Thoracic aorta (tissue), 2 donors: Measurements from ENCODE around the gene HNRNPU. TPM values are rescaled to one million over a fixed set of nuclear protein-coding genes. Genes with fewer than 3 reads are reported as not detected.

Experiments used
- ATAC-seq: fragments of 150-250 bp; one replicate; pipeline ENCODE4 v1.8.0; 2017; ENCODE audit warnings: low read depth; ENCODE audit not compliant: insufficient number of reproducible peaks, low FRiP score
- DNase-seq: peaks from one replicate; pipeline ENCODE4 v3.0.0-alpha.2; 2020; ENCODE audit warnings: low spot score
- H3K27ac ChIP-seq, 2 donors: fragments of 200-600 bp; sonication (generic); 1 replicate in 1 of 2; 2 replicates in 1 of 2; pipeline ENCODE4 v1.5.1; 2016; ENCODE audit warnings: mild to moderate bottlenecking in 2 of 2, moderate library complexity in 2 of 2
- H3K27me3 ChIP-seq: fragments of 200-600 bp; sonication (generic); replicated peaks from 2 replicates; pipeline ENCODE4 v1.6.0; 2016; ENCODE audit warnings: mild to moderate bottlenecking; ENCODE audit not compliant: insufficient read depth
- H3K36me3 ChIP-seq: fragments of 200-600 bp; sonication (generic); one replicate; pipeline ENCODE4 v1.5.1; 2016
- H3K4me1 ChIP-seq, 2 donors: fragments of 200-600 bp; sonication (generic); 1 replicate in 1 of 2; 2 replicates in 1 of 2; pipeline versions ENCODE4 v1.5.1 to v1.6.0; 2016; ENCODE audit warnings: low read depth in 2 of 2, mild to moderate bottlenecking in 1 of 2; ENCODE audit not compliant: control insufficient read depth in 1 of 2
- H3K4me3 ChIP-seq: fragments of 200-600 bp; sonication (generic); 2 replicates; pipeline ENCODE4 v1.5.1; 2016; ENCODE audit warnings: mild to moderate bottlenecking
- H3K9me3 ChIP-seq: fragments of 200-600 bp; sonication (generic); 2 replicates; pipeline ENCODE4 v1.5.1; 2016
- CTCF ChIP-seq: fragments of 200-600 bp; sonication (generic); IDR thresholded peaks from one replicate; pipeline ENCODE4 v1.5.1; 2019; ENCODE audit warnings: antibody characterized with exemption
- total RNA-seq, 2 donors: library from RNA; depleted of rRNA; stranded (reverse); fragments of >200 nt; gene quantifications; one replicate each; pipeline versions ENCODE4 v1.1.0 to v1.2.3, GENCODE V29; 2016

The HNRNPU gene
- total RNA-seq, 2 donors from 2014 or later: 254 to 519 TPM

- H3K4me1 ChIP-seq: peaks cover 40 to 53% of the 10 kb centered on the region in 2 donors
These were observed 24.7 kb downstream of the HNRNPU start for GRCh38 chr1:244839656-244840055.

GRCh38 chr1:244837597-244838258 lies 26.6 kb downstream of the HNRNPU start:
- ATAC-seq (no peak), DNase-seq (no peak)
- Histone ChIP-seq H3K4me1 (peaks cover 45 to 59% of the 10 kb centered on the region in 2 donors), H3K27ac (peak overlapping the region in 1 of 2 donors; percentile 98), H3K4me3 (no peak overlapping the region), H3K27me3 (no peaks in the 10 kb centered on the region), H3K36me3 (peaks cover 6% of the 10 kb centered on the region), H3K9me3 (no peaks in the 10 kb centered on the region)
- TF ChIP-seq CTCF: no peak

More at GRCh38 chr1:244839656-244840055, 24.7 kb downstream of the HNRNPU start:
- Histone ChIP-seq H3K4me3 (no peak overlapping the region), H3K27ac (no peak overlapping the region), H3K36me3 (peaks cover 17% of the 10 kb centered on the region), H3K27me3 (no peaks in the 10 kb centered on the region), H3K9me3 (no peaks in the 10 kb centered on the region)
- DNase-seq: no peak
- ATAC-seq: no peak
- no peak for TF ChIP-seq CTCF

GRCh38 chr1:244836584-244836983 lies 27.8 kb downstream of the HNRNPU start:
- H3K36me3 ChIP-seq: peaks cover 2% of the 10 kb centered on the region
- DNase-seq (no peak), ATAC-seq (no peak)
- peaks cover 45 to 55% of the 10 kb centered on the region in 2 donors for H3K4me1 ChIP-seq
- no peak for TF ChIP-seq CTCF
- H3K27ac ChIP-seq: peak overlapping the region; percentile 98 to 100
- H3K27me3 ChIP-seq: no peaks in the 10 kb centered on the region
- peak overlapping the region; percentile 83 for H3K4me3 ChIP-seq
- no peaks in the 10 kb centered on the region for H3K9me3 ChIP-seq

- TF ChIP-seq CTCF: no peak
- ATAC-seq (no peak), DNase-seq (no peak)
- Histone ChIP-seq H3K4me3 (peak overlapping the region; percentile 83), H3K36me3 (peaks cover 2% of the 10 kb centered on the region), H3K27me3 (no peaks in the 10 kb centered on the region), H3K27ac (peak overlapping the region; percentile 98 to 100), H3K4me1 (peaks cover 42 to 51% of the 10 kb centered on the region in 2 donors), H3K9me3 (no peaks in the 10 kb centered on the region)
These were observed 28.2 kb downstream of the HNRNPU start for GRCh38 chr1:244836135-244836521.

GRCh38 chr1:244835276-244836134 lies 28.8 kb downstream of the HNRNPU start, which contains the start of gene COX20:
Gene COX20 (plus strand): TSS chr1:244835658. CDS start chr1:244835715, 57 bp downstream.
- peak; percentile 68 for DNase-seq
- Histone ChIP-seq H3K4me1 (peaks cover 35 to 45% of the 10 kb centered on the region in 2 donors), H3K27me3 (no peaks in the 10 kb centered on the region), H3K4me3 (peak within 1 kb of the TSS; percentile 83), H3K9me3 (no peaks in the 10 kb centered on the region), H3K27ac (peak within 1 kb of the TSS; percentile 98 to 100), H3K36me3 (peaks cover 2% of the 10 kb centered on the region)
- no peak for TF ChIP-seq CTCF
- peak; percentile 61 for ATAC-seq
